GM12864 (cell line): ENCODE data around the gene SUV39H1.

Source experiments
- DNase-seq: peaks from one replicate; pipeline ENCODE4 v3.0.0-alpha.2; 2011; ENCODE audit warnings: low read depth
- H3K4me3 ChIP-seq: 2 replicates; pipeline ENCODE4 v1.5.1; 2011; ENCODE audit warnings: mild to moderate bottlenecking, low read depth, low read length, control low read depth
- TF ChIP-seq, protein P1 (sequence below): IDR thresholded peaks from 2 replicates; pipeline ENCODE4 v1.5.1; 2011; ENCODE audit warnings: low read depth, mild to moderate bottlenecking, moderate library complexity, low read length, control low read depth, inconsistent platforms; ENCODE audit errors: missing control alignments

The SUV39H1 gene

DNA sequence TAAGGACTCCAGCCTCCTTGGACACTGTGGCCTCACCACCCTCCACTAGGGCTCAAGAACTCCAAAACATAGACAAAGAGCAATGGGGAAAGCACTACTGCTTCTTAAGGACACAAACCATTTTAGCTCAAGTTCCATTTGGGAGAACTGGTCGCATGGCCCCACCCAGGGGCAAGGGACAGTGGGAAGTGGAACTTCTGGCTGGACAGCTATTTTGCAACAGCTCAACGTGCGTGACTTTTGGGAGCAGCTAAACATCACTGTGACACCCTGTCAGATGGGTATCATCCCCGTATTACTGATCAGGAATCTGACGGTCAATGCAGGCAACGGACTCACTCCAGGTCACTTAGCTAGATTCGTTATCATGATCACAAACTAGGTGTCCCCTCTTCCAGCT is 56.0 kb downstream of the SUV39H1 start:
- TF ChIP-seq, protein P1, sequence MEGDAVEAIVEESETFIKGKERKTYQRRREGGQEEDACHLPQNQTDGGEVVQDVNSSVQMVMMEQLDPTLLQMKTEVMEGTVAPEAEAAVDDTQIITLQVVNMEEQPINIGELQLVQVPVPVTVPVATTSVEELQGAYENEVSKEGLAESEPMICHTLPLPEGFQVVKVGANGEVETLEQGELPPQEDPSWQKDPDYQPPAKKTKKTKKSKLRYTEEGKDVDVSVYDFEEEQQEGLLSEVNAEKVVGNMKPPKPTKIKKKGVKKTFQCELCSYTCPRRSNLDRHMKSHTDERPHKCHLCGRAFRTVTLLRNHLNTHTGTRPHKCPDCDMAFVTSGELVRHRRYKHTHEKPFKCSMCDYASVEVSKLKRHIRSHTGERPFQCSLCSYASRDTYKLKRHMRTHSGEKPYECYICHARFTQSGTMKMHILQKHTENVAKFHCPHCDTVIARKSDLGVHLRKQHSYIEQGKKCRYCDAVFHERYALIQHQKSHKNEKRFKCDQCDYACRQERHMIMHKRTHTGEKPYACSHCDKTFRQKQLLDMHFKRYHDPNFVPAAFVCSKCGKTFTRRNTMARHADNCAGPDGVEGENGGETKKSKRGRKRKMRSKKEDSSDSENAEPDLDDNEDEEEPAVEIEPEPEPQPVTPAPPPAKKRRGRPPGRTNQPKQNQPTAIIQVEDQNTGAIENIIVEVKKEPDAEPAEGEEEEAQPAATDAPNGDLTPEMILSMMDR: no peak
- no peak for DNase-seq
- H3K4me3 ChIP-seq: no peak overlapping the region

DNA sequence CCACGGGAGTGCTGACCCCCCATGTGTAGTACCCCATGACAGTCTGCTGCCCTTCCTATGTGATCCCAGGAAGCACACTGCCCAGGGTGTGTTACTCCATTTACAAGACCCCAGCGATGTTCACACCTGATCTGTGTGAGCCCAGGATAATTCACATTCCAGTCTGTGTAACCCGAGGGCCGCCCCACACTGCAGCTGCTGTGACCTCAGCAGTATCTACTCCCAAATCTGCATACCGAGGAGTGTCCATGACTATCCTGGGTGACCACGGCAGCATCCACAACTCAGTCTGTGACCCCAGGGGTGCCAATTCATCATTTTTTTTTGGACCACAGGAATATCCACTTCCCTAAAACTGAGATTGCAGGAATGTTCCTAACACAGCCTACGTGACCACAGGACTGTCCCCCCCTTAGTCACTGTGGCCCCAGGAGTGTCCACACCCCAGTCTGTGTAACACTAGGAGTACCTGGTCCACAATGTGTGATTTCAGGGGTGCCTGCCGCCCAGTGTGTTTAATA is 57.2 kb downstream of the SUV39H1 start:
- TF ChIP-seq, protein P1: no peak
- no peak overlapping the region for H3K4me3 ChIP-seq
- DNase-seq: no peak

DNA sequence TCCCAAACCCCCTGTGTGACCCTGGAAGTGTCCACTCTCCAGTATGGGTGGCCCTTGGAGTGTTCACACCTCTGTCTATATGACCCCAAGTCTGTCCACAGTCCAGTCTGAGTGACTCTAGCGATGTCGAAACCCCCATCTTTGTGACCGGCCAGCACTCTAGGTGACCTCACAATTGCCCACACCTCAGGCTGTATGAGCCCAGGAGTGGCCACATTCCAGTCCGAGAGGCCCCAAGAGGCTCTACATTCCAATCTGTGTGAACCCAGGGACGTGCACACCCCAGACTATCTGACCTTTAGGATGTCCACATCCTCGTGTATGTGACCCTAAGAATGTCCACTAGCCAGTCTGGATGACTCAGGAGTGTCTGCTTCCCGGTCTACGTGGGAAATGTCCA is 57.7 kb downstream of the SUV39H1 start:
- DNase-seq: no peak
- TF ChIP-seq, protein P1: no peak
- no peak overlapping the region for H3K4me3 ChIP-seq
